SK-N-SH (cell line): Measurements from ENCODE around the gene GRM1. TPM values are rescaled to one million over a fixed set of nuclear protein-coding genes. Genes with fewer than 3 reads are reported as not detected.

Experiments
- CTCF ChIA-PET: fragments of 300-600, 350-600 bp; formaldehyde crosslinking; extraction: SDS; loops from one replicate; lab custom pipeline; 2021; lab: Yijun Ruan, JAX
- POLR2A ChIA-PET: fragments of 350-600 bp; sonication (Branson Sonifier 250); formaldehyde crosslinking; extraction: SDS; loops from one replicate; lab custom pipeline; 2020; ENCODE audit warnings: antibody characterized with exemption, inconsistent platforms; lab: Yijun Ruan, JAX
- DNase-seq: peaks from one replicate; pipeline ENCODE4 v3.0.0; 2012
- H2AFZ ChIP-seq: fragments of 200-600 bp; sonication (generic); 2 replicates; pipeline ENCODE4 v1.8.1; 2016; ENCODE audit warnings: antibody characterized with exemption, mild to moderate bottlenecking, low read depth
- H3F3A ChIP-seq: fragments of 200-600 bp; sonication (generic); replicated peaks from 2 replicates; pipeline ENCODE3; 2016; ENCODE audit warnings: antibody characterized with exemption, mild to moderate bottlenecking; ENCODE audit not compliant: insufficient read depth
- H3K27ac ChIP-seq, 2 experiments: fragments of 200-500 bp in 1 of 2; fragments of 200-600 bp in 1 of 2; sonication (Bioruptor generic) in 1 of 2; sonication (generic), shearing (Covaris generic) in 1 of 2; 2 replicates each; pipeline versions ENCODE4 v1.5.1 to v1.6.1; 2014 to 2016; ENCODE audit warnings: low read depth in 2 of 2, inconsistent platforms in 1 of 2, low read length in 1 of 2, mild to moderate bottlenecking in 1 of 2, mixed read lengths in 1 of 2
- H3K27me3 ChIP-seq: fragments of 200-600 bp; sonication (generic), shearing (Covaris generic); 2 replicates; pipeline ENCODE4 v1.6.1; 2016; ENCODE audit warnings: mixed run types; ENCODE audit not compliant: insufficient read depth
- H3K36me3 ChIP-seq, 2 experiments: fragments of 200-500 bp in 1 of 2; fragments of 200-600 bp in 1 of 2; sonication (Bioruptor generic) in 1 of 2; sonication (generic) in 1 of 2; replicated peaks in 1 of 2; 2 replicates each; pipeline versions ENCODE3 to v1.5.1; 2014 to 2016; ENCODE audit warnings: low read length in 1 of 2, mild to moderate bottlenecking in 1 of 2; ENCODE audit not compliant: insufficient read depth in 2 of 2, control insufficient read depth in 1 of 2
- H3K4me1 ChIP-seq, 2 experiments: fragments of 200-500 bp in 1 of 2; fragments of 200-600 bp in 1 of 2; sonication (Bioruptor generic) in 1 of 2; sonication (generic), shearing (Covaris generic) in 1 of 2; 2 replicates each; pipeline versions ENCODE4 v1.5.1 to v1.6.1; 2014 to 2016; ENCODE audit warnings: low read depth in 1 of 2, low read length in 1 of 2, mixed run types in 1 of 2; ENCODE audit not compliant: insufficient read depth in 2 of 2, control insufficient read depth in 1 of 2
- H3K4me2 ChIP-seq: fragments of 200-600 bp; sonication (generic), shearing (Covaris generic); 2 replicates; pipeline ENCODE4 v1.6.1; 2017; ENCODE audit warnings: mixed run types
- H3K4me3 ChIP-seq, 2 experiments: fragments of 200-500 bp in 1 of 2; fragments of 200-600 bp in 1 of 2; sonication (Bioruptor generic) in 1 of 2; sonication (generic), shearing (Covaris generic) in 1 of 2; 2 replicates each; pipeline versions ENCODE4 v1.5.1 to v1.8.1; 2014 to 2016; ENCODE audit warnings: low read depth in 2 of 2, inconsistent platforms in 1 of 2, low read length in 1 of 2, mild to moderate bottlenecking in 1 of 2, mixed read lengths in 1 of 2, moderate library complexity in 1 of 2
- H3K79me2 ChIP-seq: fragments of 200-600 bp; sonication (generic); 2 replicates; pipeline ENCODE4 v1.8.1; 2017; ENCODE audit warnings: mild to moderate bottlenecking; ENCODE audit not compliant: insufficient read depth
- H3K9ac ChIP-seq: fragments of 200-600 bp; sonication (generic); 2 replicates; pipeline ENCODE4 v1.6.1; 2017; ENCODE audit warnings: mixed run types
- H3K9me2 ChIP-seq: fragments of 200-600 bp; sonication (generic); 2 replicates; pipeline ENCODE4 v1.6.1; 2017; ENCODE audit warnings: mixed run types
- H3K9me3 ChIP-seq: fragments of 200-600 bp; sonication (generic); 2 replicates; pipeline ENCODE4 v1.6.1; 2017; ENCODE audit warnings: mixed run types, mild to moderate bottlenecking, moderate library complexity
- H4K20me1 ChIP-seq: fragments of 200-600 bp; sonication (generic); 2 replicates; pipeline ENCODE4 v1.6.1; 2017; ENCODE audit warnings: mild to moderate bottlenecking, mixed run types; ENCODE audit not compliant: insufficient read depth
- CHD2 ChIP-seq: fragments of 150-350 bp; IDR thresholded peaks from 2 replicates; pipeline ENCODE4 v1.6.1; 2018; ENCODE audit warnings: low read length; ENCODE audit not compliant: partially characterized antibody
- CTCF ChIP-seq: fragments of 200-600 bp; sonication (generic); IDR thresholded peaks from 2 replicates; pipeline ENCODE4 v1.6.1; 2017; ENCODE audit warnings: antibody characterized with exemption, mild to moderate bottlenecking, moderate library complexity
- ELF1 ChIP-seq: IDR thresholded peaks from 2 replicates; pipeline ENCODE4 v1.4.0; 2012
- EP300 ChIP-seq, 2 experiments: IDR thresholded peaks; 2 replicates each; pipeline versions ENCODE4 v1.4.0 to v1.6.1; 2012; ENCODE audit warnings: borderline replicate concordance in 1 of 2, low read depth in 1 of 2, low read length in 1 of 2
- FOXJ3 ChIP-seq: sonication (generic); formaldehyde crosslinking; IDR thresholded peaks from 2 replicates; pipeline ENCODE4 v1.5.1; 2020; ENCODE audit warnings: mild to moderate bottlenecking, missing genetic modification reagents
- FOXM1 ChIP-seq: IDR thresholded peaks from 2 replicates; pipeline ENCODE4 v1.4.0; 2012; ENCODE audit warnings: low read depth, mild to moderate bottlenecking
- JUND ChIP-seq: IDR thresholded peaks from 2 replicates; pipeline ENCODE4 v1.4.0; 2012
- NRF1 ChIP-seq: IDR thresholded peaks from 2 replicates; pipeline ENCODE4 v1.6.1; 2012; ENCODE audit warnings: low read depth, mild to moderate bottlenecking, low read length
- PBX3 ChIP-seq: IDR thresholded peaks from 2 replicates; pipeline ENCODE4; 2012
- RCOR1 ChIP-seq: fragments of 150-350 bp; IDR thresholded peaks from 2 replicates; pipeline ENCODE4 v1.6.1; 2017; ENCODE audit warnings: antibody characterized with exemption, low read length
- SMC3 ChIP-seq: IDR thresholded peaks from 2 replicates; pipeline ENCODE4 v1.6.1; 2012; ENCODE audit warnings: low read depth, low read length, improper control_type of control experiment
- TAF1 ChIP-seq: IDR thresholded peaks from 2 replicates; pipeline ENCODE4 v1.6.1; 2012; ENCODE audit warnings: low read depth, mild to moderate bottlenecking, low read length, moderate library complexity, borderline replicate concordance
- YY1 ChIP-seq: IDR thresholded peaks from 2 replicates; pipeline ENCODE4 v1.4.0; 2012; ENCODE audit warnings: low read depth, mild to moderate bottlenecking
- WGBS: methylation state at CpG from one replicate; pipeline ENCODE4 v1.1.6; 2017; ENCODE audit warnings: low lambda C conversion rate; 5-methylcytosine and 5-hydroxymethylcytosine counted together
- polyA plus RNA-seq, 3 experiments: library from polyadenylated mRNA; depleted of rRNA; stranded (reverse); fragments of >200 nt; gene quantifications; 2 replicates each; pipeline ENCODE4 v1.2.3, GENCODE V29; 2012
- TF ChIP-seq, protein P1 (sequence below): fragments of 150-350 bp; IDR thresholded peaks from 2 replicates; pipeline ENCODE4 v1.6.1; 2016; ENCODE audit warnings: mild to moderate bottlenecking, low read depth, low read length

The GRM1 gene
- polyA plus RNA-seq, 1 of the 3 experiments (the other 2 are of a cell fraction): 0.05 TPM

DNA sequence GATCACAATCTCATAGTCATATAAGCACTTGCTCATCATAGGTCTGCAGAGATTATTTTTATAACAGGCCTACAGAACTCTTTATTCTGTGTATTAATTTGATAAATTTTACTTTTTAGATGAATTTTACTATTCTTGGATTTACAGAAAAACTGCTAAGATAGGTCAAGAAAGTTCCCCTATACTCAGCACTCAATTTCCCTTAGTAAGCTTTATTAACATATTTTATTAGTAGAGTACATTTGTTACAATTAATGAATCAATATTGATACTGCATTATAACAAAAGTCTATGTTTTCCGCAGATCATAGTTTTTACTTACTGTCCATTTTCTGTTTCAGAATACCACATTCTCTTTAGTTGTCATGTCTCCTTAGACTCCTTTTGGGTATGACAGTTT, 148.9 kb downstream of the GRM1 start:
- POLR2A ChIA-PET: no interaction called here
- Histone ChIP-seq H3K27ac (no peak overlapping the region), H3K27me3 (no peaks in the 10 kb centered on the region), H3K4me1 (no peaks in the 10 kb centered on the region), H3K9ac (no peak overlapping the region), H3K9me2 (no peaks in the 10 kb centered on the region), H4K20me1 (no peaks in the 10 kb centered on the region), H3F3A (no peaks in the 10 kb centered on the region), H3K36me3 (no peaks in the 10 kb centered on the region), H3K9me3 (no peaks in the 10 kb centered on the region), H3K79me2 (no peaks in the 10 kb centered on the region), H3K4me2 (no peak overlapping the region), H2AFZ (no peak overlapping the region), H3K4me3 (no peak overlapping the region)
- no peak for TF ChIP-seq EP300 (IDR thresholded peaks at IDR 0.05; ENCODE audit: borderline replicate concordance in 1 of 2, low read depth in 1 of 2, low read length in 1 of 2)
- no peak for TF ChIP-seq ELF1
- TF ChIP-seq TAF1: no peak
- TF ChIP-seq JUND: no peak
- TF ChIP-seq, protein P1, sequence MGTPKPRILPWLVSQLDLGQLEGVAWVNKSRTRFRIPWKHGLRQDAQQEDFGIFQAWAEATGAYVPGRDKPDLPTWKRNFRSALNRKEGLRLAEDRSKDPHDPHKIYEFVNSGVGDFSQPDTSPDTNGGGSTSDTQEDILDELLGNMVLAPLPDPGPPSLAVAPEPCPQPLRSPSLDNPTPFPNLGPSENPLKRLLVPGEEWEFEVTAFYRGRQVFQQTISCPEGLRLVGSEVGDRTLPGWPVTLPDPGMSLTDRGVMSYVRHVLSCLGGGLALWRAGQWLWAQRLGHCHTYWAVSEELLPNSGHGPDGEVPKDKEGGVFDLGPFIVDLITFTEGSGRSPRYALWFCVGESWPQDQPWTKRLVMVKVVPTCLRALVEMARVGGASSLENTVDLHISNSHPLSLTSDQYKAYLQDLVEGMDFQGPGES: no peak
- no peak for DNase-seq
- CTCF ChIA-PET: no interaction called here
- WGBS: 44% methylated on average over 1 of the region's 1 CpG

GRCh38 chr6:146183831-146184230, 155.0 kb downstream of the GRM1 start:
- no peak overlapping the region for H3K4me3 ChIP-seq
- no peak overlapping the region for H2AFZ ChIP-seq
- H3K27me3 ChIP-seq: no peaks in the 10 kb centered on the region
- no peaks in the 10 kb centered on the region for H3K4me1 ChIP-seq
- no peaks in the 10 kb centered on the region for H3K9me2 ChIP-seq
- no peak overlapping the region for H3K27ac ChIP-seq
- H3K79me2 ChIP-seq: no peaks in the 10 kb centered on the region
- H3K36me3 ChIP-seq: no peaks in the 10 kb centered on the region
- no peaks in the 10 kb centered on the region for H3K9me3 ChIP-seq
- DNase-seq: no peak
- no peak overlapping the region for H3K9ac ChIP-seq
- whole genome bisulfite sequencing: 4% methylated on average over 1 of the region's 1 CpG
- no peak for TF ChIP-seq SMC3
- no peak for TF ChIP-seq PBX3
- no peak for TF ChIP-seq CHD2
- no peaks in the 10 kb centered on the region for H3F3A ChIP-seq
- H4K20me1 ChIP-seq: no peaks in the 10 kb centered on the region
- CTCF ChIA-PET: no interaction called here
- POLR2A ChIA-PET: no interaction called here
- H3K4me2 ChIP-seq: no peak overlapping the region

DNA sequence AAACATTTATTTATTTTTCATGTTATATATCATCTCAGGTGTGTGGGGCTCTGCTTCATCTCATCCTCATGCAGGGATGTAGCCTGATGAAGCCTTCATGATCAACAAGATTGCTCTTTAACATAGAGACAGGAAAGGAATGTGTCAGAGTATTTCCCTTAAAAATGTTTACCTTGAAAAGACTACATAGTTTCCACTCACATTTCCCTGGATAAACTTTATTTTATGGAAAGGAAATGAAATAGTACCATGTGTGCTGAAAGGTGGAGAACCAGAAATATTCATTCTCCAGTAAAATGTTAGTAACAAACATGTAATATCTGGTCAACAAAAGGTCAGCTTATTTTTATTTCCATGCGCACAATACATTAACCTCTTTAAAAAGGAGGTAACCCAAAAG, 155.8 kb downstream of the GRM1 start:
- no peaks in the 10 kb centered on the region for H3K27me3 ChIP-seq
- H4K20me1 ChIP-seq: no peaks in the 10 kb centered on the region
- ChIA-PET CTCF (no interaction called here), POLR2A (no interaction called here)
- H2AFZ ChIP-seq: no peak overlapping the region
- H3K27ac ChIP-seq: no peak overlapping the region
- H3K9ac ChIP-seq: no peak overlapping the region
- no peaks in the 10 kb centered on the region for H3K79me2 ChIP-seq
- no peaks in the 10 kb centered on the region for H3F3A ChIP-seq
- H3K9me2 ChIP-seq: no peaks in the 10 kb centered on the region
- no peaks in the 10 kb centered on the region for H3K9me3 ChIP-seq
- no peak overlapping the region for H3K4me3 ChIP-seq
- H3K4me1 ChIP-seq: no peaks in the 10 kb centered on the region
- DNase-seq: no peak
- H3K36me3 ChIP-seq: no peaks in the 10 kb centered on the region
- WGBS: 86% methylated on average over 1 of the region's 1 CpG
- no peak overlapping the region for H3K4me2 ChIP-seq
- TF ChIP-seq NRF1 (no peak), CHD2 (no peak), EP300 (IDR thresholded peaks at IDR 0.05; ENCODE audit: borderline replicate concordance in 1 of 2, low read depth in 1 of 2, low read length in 1 of 2) (no peak), RCOR1 (no peak), CTCF (no peak), YY1 (no peak), FOXJ3 (no peak), FOXM1 (no peak), PBX3 (no peak)
